Fibroblast of lung (primary cell): Measurements from ENCODE around the gene CAPN12. TPM values are rescaled to one million over a fixed set of nuclear protein-coding genes. Genes with fewer than 3 reads are reported as not detected.

Source experiments
- DNase-seq, 2 donors: peaks; one replicate each; pipeline versions ENCODE4 v3.0.0 to v3.0.0-alpha.2; 2010; ENCODE audit warnings: low read depth in 2 of 2
- H2AFZ ChIP-seq: 2 replicates; pipeline ENCODE4 v1.5.1; 2012; ENCODE audit warnings: low read length, control low read depth, inconsistent platforms
- H3K27ac ChIP-seq: 2 replicates; pipeline ENCODE4 v1.5.1; 2011; ENCODE audit warnings: low read length, control low read depth; ENCODE audit not compliant: insufficient read depth
- H3K27me3 ChIP-seq: 2 replicates; pipeline ENCODE4 v1.5.1; 2011; ENCODE audit warnings: mild to moderate bottlenecking, low read length; ENCODE audit not compliant: control insufficient read depth, insufficient read depth
- H3K36me3 ChIP-seq: 2 replicates; pipeline ENCODE4 v1.5.1; 2011; ENCODE audit warnings: low read length; ENCODE audit not compliant: control insufficient read depth, insufficient read depth
- H3K4me1 ChIP-seq: 2 replicates; pipeline ENCODE4 v1.5.1; 2011; ENCODE audit warnings: low read length; ENCODE audit not compliant: control insufficient read depth, insufficient read depth; ENCODE audit errors: extremely low read depth
- H3K4me2 ChIP-seq: 2 replicates; pipeline ENCODE4 v1.5.1; 2011; ENCODE audit warnings: low read length, control low read depth; ENCODE audit not compliant: insufficient read depth; ENCODE audit errors: extremely low read depth
- H3K4me3 ChIP-seq, 4 experiments: fragments of 200-600 bp in 1 of 4; sonication (generic) in 1 of 4; replicated peaks in 1 of 4; 2 replicates each; pipeline ENCODE4 v1.5.1; 2011 to 2016; ENCODE audit warnings: low read length in 4 of 4, low read depth in 3 of 4, mild to moderate bottlenecking in 3 of 4, control low read depth in 2 of 4, inconsistent platforms in 1 of 4, mixed read lengths in 1 of 4; ENCODE audit not compliant: insufficient read depth in 1 of 4; ENCODE audit errors: control extremely low read depth in 1 of 4
- H3K79me2 ChIP-seq: 2 replicates; pipeline ENCODE4 v1.5.1; 2012; ENCODE audit warnings: mild to moderate bottlenecking, low read length, inconsistent platforms; ENCODE audit not compliant: control insufficient read depth, insufficient read depth
- H3K9ac ChIP-seq: 2 replicates; pipeline ENCODE4 v1.5.1; 2011; ENCODE audit warnings: mild to moderate bottlenecking, low read length, control low read depth; ENCODE audit not compliant: insufficient read depth
- H3K9me3 ChIP-seq: 2 replicates; pipeline ENCODE4 v1.5.1; 2012; ENCODE audit warnings: low read depth, low read length; ENCODE audit not compliant: control insufficient read depth, insufficient read depth
- H4K20me1 ChIP-seq: 2 replicates; pipeline ENCODE4 v1.5.1; 2011; ENCODE audit warnings: low read length; ENCODE audit not compliant: control insufficient read depth, insufficient read depth; ENCODE audit errors: extremely low read depth
- EZH2 ChIP-seq: IDR thresholded peaks from 2 replicates; pipeline ENCODE4 v1.5.1; 2012; ENCODE audit warnings: low read length, control low read depth, mild to moderate bottlenecking; ENCODE audit errors: missing control alignments
- polyA plus RNA-seq, 2 donors: library from polyadenylated mRNA; depleted of rRNA in 1 of 2; stranded (reverse) in 1 of 2; unstranded in 1 of 2; fragments of >200 nt; gene quantifications; 2 replicates each; pipeline ENCODE4 v1.2.1, GENCODE V29; 2011 to 2012; ENCODE audit warnings: missing spikeins in 1 of 2
- total RNA-seq: library from RNA; depleted of rRNA; stranded (reverse); fragments of >200 nt; gene quantifications from 2 replicates; pipeline ENCODE4 v1.2.1, GENCODE V29; 2014
- TF ChIP-seq, protein P1 (sequence below), 2 donors: IDR thresholded peaks in 1 of 2; conservative IDR thresholded peaks in 1 of 2; 1 replicate in 1 of 2; 2 replicates in 1 of 2; pipeline ENCODE4 v1.5.1; 2011 to 2012; ENCODE audit warnings: low read length in 2 of 2, control low read depth in 1 of 2, inconsistent platforms in 1 of 2, low read depth in 1 of 2, mild to moderate bottlenecking in 1 of 2

The CAPN12 gene
- total and polyA plus RNA-seq, 2 donors (not counting 1 experiment from before 2014, with no cell fraction given), result 0.20 to 0.50 TPM

DNA sequence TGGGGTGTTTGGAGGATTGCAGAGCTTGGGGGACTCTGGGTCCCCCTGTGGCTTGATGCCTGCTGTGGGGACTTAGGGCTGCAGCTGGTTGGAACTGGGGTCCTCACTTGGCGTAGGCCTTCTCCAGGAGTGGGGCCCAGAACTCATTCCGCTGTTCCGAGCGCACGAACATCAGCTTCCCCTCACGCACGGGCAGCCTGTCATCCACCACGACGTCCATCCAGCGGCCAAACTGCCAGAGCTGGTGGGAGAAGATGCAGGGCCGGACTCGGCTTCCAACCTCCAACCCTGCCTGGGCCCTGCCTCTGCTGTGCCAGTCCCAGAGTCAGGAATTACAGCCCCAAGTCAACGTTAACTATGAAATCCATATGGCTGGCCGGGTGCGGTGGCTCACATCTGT, 2.6 kb downstream of the CAPN12 start:
- no peak for DNase-seq
- Histone ChIP-seq H3K4me2 (no peak overlapping the region), H3K4me3 (no peak overlapping the region), H2AFZ (no peak overlapping the region), H4K20me1 (no peaks in the 10 kb centered on the region), H3K9ac (no peak overlapping the region), H3K79me2 (no peaks in the 10 kb centered on the region), H3K27me3 (no peaks in the 10 kb centered on the region), H3K27ac (no peak overlapping the region), H3K4me1 (no peaks in the 10 kb centered on the region), H3K9me3 (no peaks in the 10 kb centered on the region), H3K36me3 (no peaks in the 10 kb centered on the region)
- TF ChIP-seq, protein P1, sequence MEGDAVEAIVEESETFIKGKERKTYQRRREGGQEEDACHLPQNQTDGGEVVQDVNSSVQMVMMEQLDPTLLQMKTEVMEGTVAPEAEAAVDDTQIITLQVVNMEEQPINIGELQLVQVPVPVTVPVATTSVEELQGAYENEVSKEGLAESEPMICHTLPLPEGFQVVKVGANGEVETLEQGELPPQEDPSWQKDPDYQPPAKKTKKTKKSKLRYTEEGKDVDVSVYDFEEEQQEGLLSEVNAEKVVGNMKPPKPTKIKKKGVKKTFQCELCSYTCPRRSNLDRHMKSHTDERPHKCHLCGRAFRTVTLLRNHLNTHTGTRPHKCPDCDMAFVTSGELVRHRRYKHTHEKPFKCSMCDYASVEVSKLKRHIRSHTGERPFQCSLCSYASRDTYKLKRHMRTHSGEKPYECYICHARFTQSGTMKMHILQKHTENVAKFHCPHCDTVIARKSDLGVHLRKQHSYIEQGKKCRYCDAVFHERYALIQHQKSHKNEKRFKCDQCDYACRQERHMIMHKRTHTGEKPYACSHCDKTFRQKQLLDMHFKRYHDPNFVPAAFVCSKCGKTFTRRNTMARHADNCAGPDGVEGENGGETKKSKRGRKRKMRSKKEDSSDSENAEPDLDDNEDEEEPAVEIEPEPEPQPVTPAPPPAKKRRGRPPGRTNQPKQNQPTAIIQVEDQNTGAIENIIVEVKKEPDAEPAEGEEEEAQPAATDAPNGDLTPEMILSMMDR (conservative IDR thresholded peaks at IDR 0.05 in 1 of 2, IDR thresholded peaks at IDR 0.05 in 1 of 2; ENCODE audit: low read depth in 1 of 2, low read length in 2 of 2), result no peak
- no peak for TF ChIP-seq EZH2

DNA sequence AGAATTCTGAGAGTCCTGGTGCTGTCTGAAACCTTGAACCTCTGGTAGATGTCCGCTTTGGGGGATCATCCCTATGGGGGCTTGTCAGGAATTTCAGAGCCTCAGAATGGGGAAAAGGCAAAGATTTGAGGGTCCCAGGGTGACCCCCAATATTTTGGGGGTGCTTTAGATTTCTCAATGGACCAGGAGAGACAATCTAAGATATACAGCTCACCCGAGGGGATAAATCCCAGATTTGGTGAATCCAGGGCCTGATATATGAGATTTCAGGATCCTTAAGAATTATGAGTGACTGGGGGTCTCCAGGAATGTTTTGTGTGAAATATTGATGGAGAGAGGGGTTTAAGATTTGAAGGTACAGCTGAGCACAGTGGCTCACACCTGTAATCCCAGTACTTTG, 3.3 kb downstream of the CAPN12 start:
- DNase-seq, result no peak
- TF ChIP-seq, protein P1 (conservative IDR thresholded peaks at IDR 0.05 in 1 of 2, IDR thresholded peaks at IDR 0.05 in 1 of 2; ENCODE audit: low read depth in 1 of 2, low read length in 2 of 2), result no peak
- no peak for TF ChIP-seq EZH2

DNA sequence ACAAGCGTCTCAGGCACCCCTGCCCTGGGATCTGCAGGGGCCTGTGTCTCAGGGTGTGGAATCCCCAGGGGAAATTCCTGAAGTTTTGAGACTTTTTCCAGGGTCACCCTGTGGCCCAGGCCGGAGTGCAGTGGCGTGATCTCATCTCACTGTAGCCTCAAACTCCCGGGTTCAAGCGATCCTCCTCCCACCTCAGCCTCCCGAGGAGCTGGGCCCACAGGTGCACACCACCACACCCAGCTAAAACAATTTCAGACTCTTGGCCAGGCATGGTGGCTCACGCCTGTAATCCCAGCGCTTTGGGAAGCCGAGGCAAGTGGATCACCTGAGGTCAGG, 4.0 kb downstream of the CAPN12 start:
- no peak overlapping the region for H2AFZ ChIP-seq
- no peak for TF ChIP-seq EZH2
- TF ChIP-seq, protein P1 (conservative IDR thresholded peaks at IDR 0.05 in 1 of 2, IDR thresholded peaks at IDR 0.05 in 1 of 2; ENCODE audit: low read depth in 1 of 2, low read length in 2 of 2), result no peak
- H3K4me2 ChIP-seq, result no peak overlapping the region
- H3K9ac ChIP-seq, result no peak overlapping the region
- H3K27me3 ChIP-seq, result no peaks in the 10 kb centered on the region
- DNase-seq, result no peak
- no peaks in the 10 kb centered on the region for H3K36me3 ChIP-seq
- no peaks in the 10 kb centered on the region for H3K79me2 ChIP-seq
- H3K27ac ChIP-seq, result no peak overlapping the region
- H4K20me1 ChIP-seq, result no peaks in the 10 kb centered on the region
- no peaks in the 10 kb centered on the region for H3K9me3 ChIP-seq
- no peak overlapping the region for H3K4me3 ChIP-seq
- no peaks in the 10 kb centered on the region for H3K4me1 ChIP-seq

More for the DNA sequence above, 3.3 kb downstream of the CAPN12 start:
- Histone ChIP-seq H3K36me3 (no peaks in the 10 kb centered on the region), H3K9ac (no peak overlapping the region), H3K79me2 (no peaks in the 10 kb centered on the region), H4K20me1 (no peaks in the 10 kb centered on the region), H3K27me3 (no peaks in the 10 kb centered on the region), H3K4me1 (no peaks in the 10 kb centered on the region), H3K27ac (no peak overlapping the region), H3K4me2 (no peak overlapping the region), H3K9me3 (no peaks in the 10 kb centered on the region), H3K4me3 (no peak overlapping the region), H2AFZ (no peak overlapping the region)
